Mucosa of rectum (tissue), 2 donors: Measurements from ENCODE around the gene SEC14L2.

Source experiments
- H3K27ac ChIP-seq, 2 donors: one replicate each; pipeline ENCODE4 v1.7.0; 2013; ENCODE audit warnings: inconsistent platforms in 2 of 2, low read depth in 2 of 2, low read length in 2 of 2
- H3K27me3 ChIP-seq, 2 donors: one replicate each; pipeline ENCODE4 v1.7.0; 2013; ENCODE audit warnings: low read length in 2 of 2; ENCODE audit not compliant: control insufficient read depth in 2 of 2, insufficient read depth in 2 of 2
- H3K36me3 ChIP-seq, 2 donors: one replicate each; pipeline ENCODE4 v1.7.0; 2013; ENCODE audit warnings: low read length in 2 of 2; ENCODE audit not compliant: control insufficient read depth in 2 of 2, insufficient read depth in 2 of 2
- H3K4me1 ChIP-seq, 2 donors: one replicate each; pipeline ENCODE4 v1.7.0; 2013; ENCODE audit warnings: low read length in 2 of 2, mild to moderate bottlenecking in 1 of 2; ENCODE audit not compliant: control insufficient read depth in 2 of 2, insufficient read depth in 2 of 2
- H3K4me3 ChIP-seq, 2 donors: one replicate each; pipeline ENCODE4 v1.7.0; 2013; ENCODE audit warnings: low read length in 2 of 2
- H3K9ac ChIP-seq, 2 donors: one replicate each; pipeline ENCODE4 v1.7.0; 2013; ENCODE audit warnings: low read length in 2 of 2, low read depth in 1 of 2, mild to moderate bottlenecking in 1 of 2
- H3K9me3 ChIP-seq, 2 donors: one replicate each; pipeline ENCODE4 v1.7.0; 2013; ENCODE audit warnings: low read length in 2 of 2; ENCODE audit not compliant: control insufficient read depth in 2 of 2
- donor health status: healthy.
- donor health status: Normal muscosa, but diverticular disease.

The SEC14L2 gene

DNA sequence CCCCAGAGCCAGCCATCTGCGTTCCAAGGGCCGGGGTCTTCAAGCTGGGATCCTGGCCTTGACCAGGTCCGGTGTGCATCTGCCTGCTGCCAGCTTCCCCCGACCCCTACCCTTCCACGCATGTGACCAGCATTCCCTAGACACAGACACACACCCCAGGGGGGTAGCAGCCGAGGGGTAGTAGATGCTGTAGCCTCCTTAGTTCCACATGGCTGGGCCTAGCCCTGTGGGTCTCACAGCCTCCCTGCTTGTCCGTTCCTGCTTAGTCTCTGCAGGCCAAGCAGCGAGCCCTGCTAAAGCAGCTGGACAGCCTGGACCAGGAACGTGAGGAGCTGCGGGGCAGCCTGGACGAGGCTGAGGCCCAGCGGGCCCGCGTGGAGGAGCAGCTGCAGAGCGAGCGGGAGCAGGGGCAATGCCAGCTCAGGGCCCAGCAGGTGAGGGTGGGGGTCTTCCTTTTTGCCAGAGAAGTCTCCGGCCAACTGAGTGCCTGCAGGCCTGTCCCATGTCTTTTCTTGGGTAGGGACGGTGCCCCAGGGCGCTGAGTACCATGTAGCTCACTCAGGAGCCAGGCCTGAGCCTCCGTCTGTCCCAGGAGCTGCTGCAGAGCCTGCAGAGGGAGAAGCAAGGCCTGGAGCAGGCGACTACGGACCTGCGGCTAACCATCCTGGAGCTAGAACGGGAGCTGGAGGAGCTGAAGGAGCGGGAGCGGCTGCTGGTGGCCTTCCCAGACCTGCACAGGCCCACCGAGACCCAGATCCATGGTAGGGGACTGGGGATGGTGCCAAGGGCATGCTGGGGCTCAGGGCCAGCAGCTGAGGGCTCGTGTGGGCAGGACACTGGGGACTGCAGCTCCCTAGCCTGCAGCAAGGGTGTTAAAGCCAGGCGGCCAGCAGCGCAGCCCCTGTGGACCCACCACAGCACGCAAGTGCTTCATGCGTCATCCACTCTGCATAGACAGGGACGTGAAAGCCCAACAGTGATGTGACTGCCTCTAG, 23.2 kb upstream of the SEC14L2 start:
- H3K4me3 ChIP-seq: no peak overlapping the region
- H3K27me3 ChIP-seq: no peaks in the 10 kb centered on the region
- H3K9me3 ChIP-seq: no peaks in the 10 kb centered on the region
- no peaks in the 10 kb centered on the region for H3K36me3 ChIP-seq
- H3K4me1 ChIP-seq: no peaks in the 10 kb centered on the region
- H3K9ac ChIP-seq: no peak overlapping the region
- no peak overlapping the region for H3K27ac ChIP-seq

DNA sequence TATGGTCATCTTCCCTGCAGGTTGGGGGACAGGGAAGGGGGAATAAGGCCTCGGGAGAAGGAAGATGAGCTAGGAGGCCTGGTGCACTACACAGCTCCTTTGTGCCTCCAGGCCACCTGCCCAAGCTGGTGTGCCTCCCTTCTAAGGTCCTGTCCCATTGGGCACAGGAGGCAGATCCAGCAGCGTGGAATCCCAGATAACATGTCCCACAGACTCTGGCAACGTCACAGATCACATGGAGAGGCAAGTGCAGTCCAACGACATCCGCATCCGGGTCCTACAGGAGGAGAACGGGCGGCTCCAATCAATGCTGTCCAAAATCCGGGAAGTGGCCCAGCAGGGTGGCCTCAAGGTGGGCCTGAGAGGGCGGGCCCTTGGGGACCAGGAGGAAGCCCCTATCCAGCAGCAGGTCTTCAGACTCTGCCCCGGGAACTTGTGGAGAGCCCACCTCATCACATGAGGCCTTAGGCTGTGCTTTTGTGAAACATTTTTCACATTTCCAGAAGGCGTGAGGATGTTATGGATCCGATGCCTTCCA, 21.4 kb upstream of the SEC14L2 start:
- no peaks in the 10 kb centered on the region for H3K4me1 ChIP-seq
- H3K36me3 ChIP-seq: no peaks in the 10 kb centered on the region
- H3K27ac ChIP-seq: no peak overlapping the region
- no peaks in the 10 kb centered on the region for H3K9me3 ChIP-seq
- H3K27me3 ChIP-seq: no peaks in the 10 kb centered on the region
- no peak overlapping the region for H3K9ac ChIP-seq
- no peak overlapping the region for H3K4me3 ChIP-seq

DNA sequence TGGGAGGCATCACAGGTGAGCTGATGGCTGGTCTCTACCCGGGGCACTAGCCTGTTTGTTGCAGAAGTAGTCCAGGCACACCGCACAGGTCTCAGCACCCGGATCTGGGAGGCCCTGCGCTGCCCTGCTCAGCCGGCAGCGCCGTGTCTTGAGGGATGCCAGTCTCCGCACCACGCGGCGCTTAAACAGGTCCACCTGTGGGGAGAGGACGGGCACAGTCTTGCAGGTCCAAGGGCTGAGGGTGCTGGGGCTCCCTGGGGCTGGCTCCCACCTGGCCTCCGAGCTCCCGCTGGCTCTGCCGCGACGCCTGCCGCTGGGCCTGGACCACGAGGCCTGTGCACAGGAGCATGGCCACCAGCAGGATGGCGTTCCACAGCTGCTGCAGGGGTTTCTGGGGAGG, 16.8 kb upstream of the SEC14L2 start:
- no peak overlapping the region for H3K4me3 ChIP-seq
- H3K27ac ChIP-seq: no peak overlapping the region
- H3K36me3 ChIP-seq: no peaks in the 10 kb centered on the region
- H3K27me3 ChIP-seq: no peaks in the 10 kb centered on the region
- no peaks in the 10 kb centered on the region for H3K9me3 ChIP-seq
- H3K4me1 ChIP-seq: no peaks in the 10 kb centered on the region
- H3K9ac ChIP-seq: no peak overlapping the region

DNA sequence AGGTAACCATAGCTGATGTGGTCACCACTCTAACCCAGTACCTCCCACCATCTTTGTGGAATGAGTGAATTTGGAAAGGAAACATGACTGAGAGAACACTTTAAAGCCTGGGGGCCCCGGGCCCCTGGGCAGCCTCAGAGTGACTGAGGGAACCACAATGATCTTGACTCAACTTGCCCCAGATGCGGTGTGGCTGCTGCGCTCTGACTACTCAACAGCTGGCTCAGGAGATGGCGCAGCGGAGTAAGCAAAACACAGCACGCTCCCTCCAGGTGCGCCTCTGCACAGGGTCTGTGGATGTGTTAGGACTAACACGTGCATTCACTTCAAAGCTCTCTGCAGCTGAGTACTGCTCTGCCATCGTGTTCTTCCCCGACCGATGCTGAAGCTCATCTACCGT, 15.6 kb upstream of the SEC14L2 start:
- Histone ChIP-seq H3K4me1 (peaks cover 1% of the 10 kb centered on the region in 2 donors), H3K27me3 (no peaks in the 10 kb centered on the region), H3K36me3 (no peaks in the 10 kb centered on the region), H3K27ac (no peak overlapping the region), H3K9me3 (no peaks in the 10 kb centered on the region), H3K4me3 (no peak overlapping the region), H3K9ac (no peak overlapping the region)

DNA sequence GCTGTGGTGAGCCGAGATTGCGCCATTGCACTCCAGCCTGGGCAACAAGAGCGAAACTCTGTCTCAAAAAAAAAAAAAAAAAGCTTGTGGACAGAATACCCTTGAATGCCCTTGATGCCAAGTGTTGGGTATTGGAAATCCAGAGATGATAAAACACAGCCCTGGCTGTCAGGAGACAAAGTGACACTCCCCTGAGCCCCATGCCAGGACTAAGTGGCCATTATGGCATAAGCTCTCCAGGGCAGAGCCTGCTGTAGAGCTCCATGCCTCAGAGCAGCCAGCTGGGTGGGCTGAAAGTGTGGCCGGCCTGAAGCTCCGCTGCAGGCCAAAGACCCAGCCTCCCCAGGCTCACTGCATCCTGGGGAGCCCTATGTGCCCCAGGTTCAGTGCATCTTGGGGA, 14.5 kb upstream of the SEC14L2 start:
- Histone ChIP-seq H3K9me3 (no peaks in the 10 kb centered on the region), H3K27me3 (no peaks in the 10 kb centered on the region), H3K27ac (no peak overlapping the region), H3K36me3 (no peaks in the 10 kb centered on the region), H3K4me3 (no peak overlapping the region), H3K9ac (no peak overlapping the region), H3K4me1 (peaks cover 7% of the 10 kb centered on the region in 2 donors)

DNA sequence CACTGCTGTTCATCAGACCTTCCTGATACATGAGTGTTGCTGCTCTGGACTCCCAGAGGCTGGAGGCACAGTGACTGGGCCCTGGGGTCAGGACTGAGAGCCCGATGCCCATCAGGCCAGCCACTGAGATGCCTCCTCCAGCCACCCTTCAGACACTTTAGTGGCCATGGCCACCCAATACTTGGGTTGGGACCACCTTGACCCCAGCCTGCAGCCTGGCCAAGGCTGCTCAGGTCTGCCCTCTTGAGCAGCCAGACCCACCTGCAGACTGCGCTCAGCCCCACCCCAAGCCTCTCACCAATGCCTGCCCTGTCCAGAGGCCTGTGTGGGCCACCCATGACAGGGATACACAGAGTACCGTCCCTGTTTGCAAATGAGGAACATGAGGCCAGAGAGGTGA, 13.8 kb upstream of the SEC14L2 start:
- Histone ChIP-seq H3K4me3 (no peak overlapping the region), H3K9ac (no peak overlapping the region), H3K4me1 (peaks cover 7 to 10% of the 10 kb centered on the region in 2 donors), H3K36me3 (no peaks in the 10 kb centered on the region), H3K27ac (no peak overlapping the region), H3K9me3 (no peaks in the 10 kb centered on the region), H3K27me3 (no peaks in the 10 kb centered on the region)

DNA sequence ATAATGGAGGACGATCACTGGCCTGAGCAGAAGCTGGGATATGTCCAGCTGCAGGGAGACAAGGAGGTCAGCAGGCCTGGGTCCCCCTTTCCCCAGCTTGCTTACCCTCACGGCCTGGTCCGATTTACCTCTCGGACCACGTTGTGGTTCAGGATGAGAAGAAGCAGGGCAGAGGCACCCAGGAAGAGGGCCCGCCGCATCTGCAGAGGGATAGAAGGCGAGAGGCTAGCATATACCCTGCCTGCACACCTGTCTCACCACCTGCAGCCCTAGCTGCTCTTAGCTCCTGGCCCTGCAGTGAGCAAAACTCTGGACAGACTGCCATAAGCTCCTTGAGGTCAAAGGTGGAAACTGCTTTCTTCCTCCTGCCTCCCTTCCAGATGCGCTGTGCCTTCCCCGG, 10.9 kb upstream of the SEC14L2 start:
- Histone ChIP-seq H3K27ac (no peak overlapping the region), H3K9ac (no peak overlapping the region)

DNA sequence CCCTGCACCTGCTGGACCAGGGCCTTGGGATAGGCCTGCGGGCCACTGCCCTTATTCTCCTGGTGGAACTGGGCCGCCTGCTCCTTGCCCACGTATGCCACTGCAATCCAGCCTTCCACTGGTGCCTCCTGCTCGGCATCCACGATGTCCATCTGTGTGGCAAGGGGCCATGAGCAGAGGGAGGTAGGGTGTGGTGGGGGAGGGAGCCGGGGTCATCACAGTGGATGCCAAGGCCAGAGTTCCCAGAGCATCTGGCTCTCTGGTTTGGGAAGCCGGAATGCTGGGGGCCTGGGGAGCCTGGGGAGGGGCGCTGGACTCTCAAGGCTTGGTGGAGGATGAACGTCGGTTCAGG, 10.2 kb upstream of the SEC14L2 start:
- no peak overlapping the region for H3K27ac ChIP-seq

More for the DNA sequence above, 10.9 kb upstream of the SEC14L2 start:
- Histone ChIP-seq H3K4me1 (peaks cover 7 to 10% of the 10 kb centered on the region in 2 donors), H3K9me3 (no peaks in the 10 kb centered on the region), H3K27me3 (no peaks in the 10 kb centered on the region), H3K4me3 (peak overlapping the region in 1 of 2 donors; percentile 73), H3K36me3 (no peaks in the 10 kb centered on the region)

DNA sequence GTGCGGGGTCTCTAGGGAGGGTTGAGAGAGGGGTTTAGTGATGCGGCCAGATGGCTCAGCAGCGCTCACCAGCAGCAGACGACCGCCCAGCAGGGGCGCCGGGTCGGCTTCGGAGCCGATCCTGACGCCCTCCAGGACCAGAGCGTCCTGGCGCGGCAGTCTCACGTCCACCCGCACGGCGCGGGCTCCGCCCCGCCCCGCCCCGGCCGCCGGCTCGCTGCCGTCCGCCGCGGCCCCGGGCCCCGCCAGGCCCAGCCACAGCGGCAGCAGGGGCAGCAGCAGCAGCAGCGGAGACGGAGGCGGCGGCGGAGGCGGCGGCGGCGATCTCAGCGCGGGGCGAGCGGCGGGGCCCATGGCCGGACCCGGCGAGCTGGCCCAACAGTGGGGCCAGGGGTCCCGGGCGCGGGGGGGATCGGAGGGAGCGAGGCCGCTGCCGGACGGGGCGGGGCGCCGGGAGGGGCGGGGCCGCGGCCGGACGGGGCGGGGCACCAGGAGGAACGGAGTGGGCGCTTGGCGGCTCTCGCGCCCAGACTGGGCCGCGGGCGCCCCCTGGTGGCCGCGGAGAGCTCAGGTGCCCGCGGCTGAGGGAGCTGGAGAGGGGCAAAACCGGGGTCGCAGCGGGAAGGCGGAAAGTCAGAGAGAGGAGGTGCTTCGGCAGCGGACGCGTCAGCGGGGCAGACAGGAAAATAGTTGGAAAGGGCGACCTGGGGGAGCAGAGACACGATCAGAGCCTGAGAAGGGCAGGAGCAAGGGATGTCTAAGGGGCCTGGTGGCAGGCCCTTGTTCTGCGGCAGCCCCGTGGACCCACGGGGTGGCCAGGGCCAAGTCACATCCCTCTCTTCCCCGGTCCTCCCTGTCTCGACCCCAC, 9.6 kb upstream of the SEC14L2 start, which contains the start of gene RNF215:
Gene RNF215, minus strand, starts transcription at position 452 of the 868 bp plus-strand sequence. Its CDS starts 98 bp downstream, at position 354.
- Histone ChIP-seq H3K36me3 (no peaks in the 10 kb centered on the region), H3K4me3 (peak within 1 kb of the TSS; percentile 71 to 73), H3K27me3 (no peaks in the 10 kb centered on the region), H3K4me1 (peaks cover 7 to 10% of the 10 kb centered on the region in 2 donors), H3K27ac (peak within 1 kb of the TSS in 1 of 2 donors; percentile 38), H3K9me3 (no peaks in the 10 kb centered on the region), H3K9ac (peak within 1 kb of the TSS; percentile 63 to 71)

More for the DNA sequence above, 10.2 kb upstream of the SEC14L2 start:
- H3K9ac ChIP-seq: peak overlapping the region; percentile 63 to 71
- H3K4me1 ChIP-seq: peaks cover 7 to 10% of the 10 kb centered on the region in 2 donors
- H3K9me3 ChIP-seq: no peaks in the 10 kb centered on the region
- peak overlapping the region; percentile 71 to 73 for H3K4me3 ChIP-seq
- no peaks in the 10 kb centered on the region for H3K36me3 ChIP-seq
- no peaks in the 10 kb centered on the region for H3K27me3 ChIP-seq
